ENCODE measurements around the gene GRPR.

DNA sequence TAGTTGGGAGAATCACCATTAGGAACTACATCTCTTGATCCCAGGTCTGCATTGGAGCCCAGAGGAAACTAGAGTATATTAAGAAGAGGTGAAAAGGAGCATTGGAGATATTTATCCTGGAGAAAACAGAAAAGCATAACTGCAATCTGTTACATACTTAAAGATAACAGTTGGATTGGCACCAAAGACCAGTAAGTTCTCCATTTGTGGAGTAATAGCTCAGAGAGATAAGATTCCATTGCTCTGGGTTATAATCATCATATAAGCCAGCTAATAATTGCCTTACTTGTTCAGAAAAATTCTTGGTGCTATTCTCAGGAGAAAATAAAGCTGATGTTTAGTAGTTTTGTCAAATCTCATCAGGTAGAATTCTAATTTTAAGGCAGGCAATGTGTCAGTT, 20.6 kb downstream of the GRPR start:
- TF ChIP-seq, protein P1, sequence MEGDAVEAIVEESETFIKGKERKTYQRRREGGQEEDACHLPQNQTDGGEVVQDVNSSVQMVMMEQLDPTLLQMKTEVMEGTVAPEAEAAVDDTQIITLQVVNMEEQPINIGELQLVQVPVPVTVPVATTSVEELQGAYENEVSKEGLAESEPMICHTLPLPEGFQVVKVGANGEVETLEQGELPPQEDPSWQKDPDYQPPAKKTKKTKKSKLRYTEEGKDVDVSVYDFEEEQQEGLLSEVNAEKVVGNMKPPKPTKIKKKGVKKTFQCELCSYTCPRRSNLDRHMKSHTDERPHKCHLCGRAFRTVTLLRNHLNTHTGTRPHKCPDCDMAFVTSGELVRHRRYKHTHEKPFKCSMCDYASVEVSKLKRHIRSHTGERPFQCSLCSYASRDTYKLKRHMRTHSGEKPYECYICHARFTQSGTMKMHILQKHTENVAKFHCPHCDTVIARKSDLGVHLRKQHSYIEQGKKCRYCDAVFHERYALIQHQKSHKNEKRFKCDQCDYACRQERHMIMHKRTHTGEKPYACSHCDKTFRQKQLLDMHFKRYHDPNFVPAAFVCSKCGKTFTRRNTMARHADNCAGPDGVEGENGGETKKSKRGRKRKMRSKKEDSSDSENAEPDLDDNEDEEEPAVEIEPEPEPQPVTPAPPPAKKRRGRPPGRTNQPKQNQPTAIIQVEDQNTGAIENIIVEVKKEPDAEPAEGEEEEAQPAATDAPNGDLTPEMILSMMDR (IDR thresholded peaks at IDR 0.05; ENCODE audit: insufficient read depth, low read length) = no peak
- no peak for TF ChIP-seq POLR2AphosphoS5 (IDR thresholded peaks at IDR 0.05; ENCODE audit: low read depth)
- no peak for TF ChIP-seq SPI1 (IDR thresholded peaks at IDR 0.05; ENCODE audit: borderline replicate concordance, low read depth)

All from HL-60 (cell line).